ENCODE data around the gene SPATA12. TPM values are rescaled to one million over a fixed set of nuclear protein-coding genes. Genes with fewer than 3 reads are reported as not detected.

Gene SPATA12
- total RNA-seq, 1 experiment from 2014 or later: not detected

GRCh38 chr3:57048728-57049127, 11.7 kb upstream of the SPATA12 start:
- no peak for DNase-seq (ENCODE audit: extremely low read depth, low read depth)

GRCh38 chr3:57052662-57053061, 7.8 kb upstream of the SPATA12 start:
- DNase-seq (ENCODE audit: extremely low read depth, low read depth): no peak

DNA sequence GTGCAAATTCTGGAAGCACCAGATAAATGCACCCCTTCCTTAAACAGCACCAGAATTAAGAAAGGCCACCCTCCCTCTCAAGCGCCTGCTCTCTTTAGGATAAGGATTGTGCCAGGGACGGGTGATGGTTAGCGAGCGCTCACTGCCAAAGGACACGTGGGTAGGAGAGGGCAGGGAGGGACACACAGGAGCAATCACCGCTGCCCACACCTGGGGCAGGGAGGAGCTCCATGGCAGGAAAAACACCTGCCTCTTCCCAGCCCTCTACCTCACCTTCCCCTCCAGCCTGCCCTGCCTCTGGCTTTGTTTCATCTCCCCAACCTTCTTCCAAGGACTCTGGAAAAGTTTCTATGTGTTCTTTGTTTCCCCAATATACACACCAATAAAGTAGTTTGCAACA, 7.3 kb upstream of the SPATA12 start:
- DNase-seq (ENCODE audit: extremely low read depth, low read depth): no peak

DNA sequence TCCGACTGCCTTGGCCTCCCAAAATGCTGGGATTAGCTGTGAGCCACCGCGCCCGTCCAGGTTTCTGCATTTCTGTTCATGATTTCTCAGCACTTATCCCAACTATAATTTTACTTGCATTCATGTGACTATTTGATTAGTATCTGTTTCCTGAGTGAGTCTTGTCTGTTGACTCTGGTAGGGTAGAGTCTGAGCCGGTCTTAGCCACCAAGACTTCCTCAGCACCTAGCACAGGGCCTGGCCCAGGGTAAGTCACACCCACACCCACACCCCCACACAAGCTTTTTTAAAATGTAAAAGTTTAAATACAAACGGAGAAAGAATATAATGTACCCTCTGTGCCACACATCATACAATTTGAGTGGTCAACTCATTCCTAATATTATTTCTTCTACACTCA, 3.1 kb upstream of the SPATA12 start:
- no peak for DNase-seq (ENCODE audit: extremely low read depth, low read depth)

DNA sequence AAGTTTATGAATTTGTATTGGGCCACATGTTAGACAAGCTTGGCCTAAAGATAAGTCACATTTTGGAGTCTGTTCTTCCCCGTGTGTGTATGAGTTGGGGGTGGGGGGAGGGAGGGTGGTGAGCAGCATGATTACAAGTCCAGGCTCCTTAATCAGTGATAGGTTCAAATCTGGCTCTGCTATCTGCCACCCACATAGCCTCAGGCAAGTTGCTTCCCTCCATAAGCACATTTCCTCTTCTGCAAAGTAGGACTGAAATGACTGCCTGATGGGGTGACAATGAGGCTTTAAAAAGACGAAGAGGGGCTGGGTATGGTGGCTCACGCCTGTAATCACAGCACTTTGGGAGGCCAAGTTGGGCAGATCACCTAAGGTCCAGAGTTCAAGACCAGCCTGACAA, 1.1 kb upstream of the SPATA12 start:
- DNase-seq (ENCODE audit: extremely low read depth, low read depth): no peak

DNA sequence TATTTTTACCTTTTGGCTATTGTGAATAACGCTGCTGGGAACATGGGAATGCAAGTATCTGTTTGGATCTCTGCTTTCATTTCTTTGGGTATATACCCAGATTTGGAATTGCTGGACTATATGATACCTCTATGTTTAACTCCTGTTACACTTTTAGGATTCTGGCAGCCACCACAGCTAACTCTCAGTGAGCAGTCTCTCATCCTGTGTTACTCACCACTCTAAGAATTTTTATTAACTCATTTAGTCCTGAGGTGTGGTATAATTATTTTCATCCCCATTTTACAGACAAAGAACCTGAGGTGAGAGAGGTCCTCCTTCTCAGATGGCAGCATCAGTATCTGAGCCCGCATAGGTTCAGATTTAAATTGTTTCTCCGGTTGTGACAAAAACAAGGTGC, 1.1 kb downstream of the SPATA12 start:
- no peak for DNase-seq (ENCODE audit: extremely low read depth, low read depth)

GRCh38 chr3:57062101-57062631, 1.7 kb downstream of the SPATA12 start:
- no peak for DNase-seq (ENCODE audit: extremely low read depth, low read depth)

DNA sequence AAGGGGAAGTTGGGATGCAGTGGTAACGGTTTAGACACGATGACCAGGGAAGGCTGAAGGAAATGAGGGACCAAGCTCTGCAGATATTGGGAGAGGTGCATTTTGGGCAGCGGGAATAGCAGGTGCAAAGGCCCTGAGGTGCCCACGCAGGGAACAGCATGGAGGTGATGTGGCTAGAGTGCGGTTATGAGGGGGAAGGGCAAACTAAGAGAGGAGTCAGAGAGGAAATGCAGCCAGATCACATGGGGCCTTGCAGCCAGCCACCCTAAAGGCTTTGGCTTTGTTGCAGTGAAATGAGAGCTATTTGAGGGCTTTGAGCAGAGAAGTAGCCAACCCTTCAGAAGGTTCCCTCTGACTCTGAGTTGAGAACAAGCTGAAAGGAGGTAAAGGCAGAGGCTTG, 2.6 kb downstream of the SPATA12 start:
- DNase-seq (ENCODE audit: extremely low read depth, low read depth): no peak

DNA sequence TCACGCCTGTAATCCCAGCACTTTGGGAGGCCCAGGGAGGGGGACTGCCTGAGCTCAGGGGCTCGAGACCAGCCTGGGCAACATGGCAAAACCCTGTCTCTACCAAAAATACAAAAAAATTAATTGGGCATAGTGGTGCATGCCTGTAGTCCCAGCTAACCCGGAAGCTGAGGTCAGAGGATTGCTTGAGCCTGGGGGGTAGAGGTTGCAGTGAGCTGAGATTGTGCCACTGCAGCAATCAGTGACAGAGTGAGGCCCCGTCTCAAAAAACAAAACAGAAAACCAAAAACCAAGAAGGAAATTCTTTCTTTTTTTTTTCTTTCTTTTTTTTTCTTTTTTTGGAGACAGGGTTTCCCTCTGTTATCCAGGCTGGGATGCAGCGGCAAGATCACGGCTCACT, 3.5 kb downstream of the SPATA12 start:
- DNase-seq (ENCODE audit: extremely low read depth, low read depth): no peak

GRCh38 chr3:57064572-57064971, 4.1 kb downstream of the SPATA12 start:
- no peak for DNase-seq (ENCODE audit: extremely low read depth, low read depth)

- no peak for DNase-seq (ENCODE audit: extremely low read depth, low read depth)
Measured at GRCh38 chr3:57065588-57065987, 5.1 kb downstream of the SPATA12 start.

- no peak for DNase-seq (ENCODE audit: extremely low read depth, low read depth)
Measured at GRCh38 chr3:57066471-57066870, 6.0 kb downstream of the SPATA12 start.

- DNase-seq (ENCODE audit: extremely low read depth, low read depth): no peak
Measured at GRCh38 chr3:57068437-57069089, 8.1 kb downstream of the SPATA12 start.

GRCh38 chr3:57069503-57069902, 9.0 kb downstream of the SPATA12 start:
- no peak for DNase-seq (ENCODE audit: extremely low read depth, low read depth)

- no peak for DNase-seq (ENCODE audit: extremely low read depth, low read depth)
Measured at GRCh38 chr3:57073628-57074027, 13.2 kb downstream of the SPATA12 start.

DNA sequence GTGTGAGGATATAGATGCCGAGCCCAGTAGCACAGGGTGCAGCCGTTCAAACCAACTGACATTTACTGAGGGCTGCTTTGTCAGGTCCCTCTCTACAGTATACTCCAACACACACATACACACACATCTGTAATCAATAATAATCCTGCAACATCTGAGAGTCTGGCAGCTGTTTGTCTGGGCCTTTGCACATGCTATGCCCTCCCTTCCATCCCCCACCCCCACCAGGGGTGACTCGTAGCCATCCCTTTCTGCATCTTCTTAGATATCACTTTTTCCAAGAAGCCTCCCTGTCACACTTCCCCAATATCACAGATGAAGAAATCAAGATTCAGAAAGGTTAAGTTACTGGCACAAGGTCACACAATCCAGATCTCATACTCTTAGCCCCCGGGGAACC, 13.7 kb downstream of the SPATA12 start:
- no peak for DNase-seq (ENCODE audit: extremely low read depth, low read depth)

GRCh38 chr3:57076422-57076951, 16.0 kb downstream of the SPATA12 start:
- no peak for DNase-seq (ENCODE audit: extremely low read depth, low read depth)

DNA sequence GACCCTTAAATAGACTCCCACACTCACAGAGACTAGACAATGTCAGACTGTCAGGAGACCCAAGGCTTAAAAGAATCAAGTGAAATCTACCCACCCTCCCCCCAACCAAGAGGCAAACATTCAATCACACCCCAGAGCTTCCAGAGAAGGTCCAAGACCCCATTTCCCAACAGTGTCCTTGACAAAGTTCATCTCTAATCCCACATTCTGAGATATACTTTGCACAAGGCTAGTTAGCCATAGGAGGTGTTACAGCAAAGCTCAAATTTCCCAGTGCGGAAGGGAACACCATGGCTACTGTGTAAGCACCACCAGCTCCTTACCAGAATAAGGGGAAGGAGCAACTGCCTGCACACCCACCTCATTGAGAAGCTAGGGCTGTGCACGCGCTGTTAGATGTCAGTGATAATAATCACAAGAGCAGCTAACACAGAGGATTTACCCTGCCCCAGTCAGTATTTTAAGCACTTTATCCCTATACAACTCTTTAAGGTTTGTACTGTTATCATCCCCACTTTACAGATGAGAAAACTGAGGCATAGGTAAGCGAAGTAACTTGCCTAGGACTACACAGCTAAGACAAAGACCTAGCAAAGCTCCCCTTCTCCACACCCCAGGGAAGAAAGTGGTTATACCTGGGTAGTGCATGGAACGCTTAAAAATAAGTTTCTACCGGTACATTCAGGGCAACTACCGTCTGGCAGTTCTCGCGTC, 17.3 kb downstream of the SPATA12 start:
- DNase-seq (ENCODE audit: extremely low read depth, low read depth): no peak

- DNase-seq (ENCODE audit: extremely low read depth, low read depth): no peak
Measured at GRCh38 chr3:57078344-57078634, 17.8 kb downstream of the SPATA12 start.

DNA sequence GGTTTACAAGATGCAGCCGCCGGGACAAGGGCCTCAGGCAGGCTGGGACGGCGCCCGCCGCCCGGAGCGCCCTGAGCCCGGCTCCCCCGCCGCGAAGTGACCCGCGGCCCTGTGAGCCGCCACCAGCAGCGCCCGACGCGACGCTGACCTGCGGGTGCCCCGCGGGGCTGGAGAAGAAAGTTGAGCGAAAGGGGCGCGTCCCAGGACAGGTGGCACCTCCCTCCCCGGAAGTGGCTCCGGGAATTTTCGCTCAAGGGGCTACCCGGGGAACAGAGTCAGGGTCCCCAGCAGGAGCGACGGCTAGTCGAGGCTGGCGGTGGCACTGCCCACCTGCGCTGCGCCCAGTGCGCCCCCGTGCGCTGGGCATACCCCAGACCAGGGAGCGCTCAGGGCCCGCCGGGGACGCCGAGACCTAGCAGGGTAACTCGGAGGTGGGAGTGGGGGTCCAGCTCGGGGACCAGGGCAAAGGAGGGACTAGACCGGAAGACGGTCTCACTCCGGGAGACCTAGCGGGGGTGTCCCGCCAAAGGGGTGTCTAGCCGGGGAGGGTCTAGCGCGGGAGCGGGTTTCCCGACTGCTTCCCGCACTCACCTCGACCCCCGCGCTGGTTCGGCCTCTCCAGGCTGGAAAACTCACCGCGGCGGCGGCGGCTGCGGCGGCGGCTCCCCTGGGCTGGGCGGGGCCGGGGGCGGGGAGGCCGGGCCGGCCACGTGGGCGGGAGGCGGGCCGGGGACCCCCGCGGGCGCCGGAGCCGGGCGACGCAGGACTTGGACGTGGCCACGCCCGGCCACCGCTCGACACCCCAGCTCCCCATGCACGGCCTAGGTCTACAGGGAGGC, 18.4 kb downstream of the SPATA12 start:
- peak; percentile 22 for DNase-seq (ENCODE audit: extremely low read depth, low read depth)

DNA sequence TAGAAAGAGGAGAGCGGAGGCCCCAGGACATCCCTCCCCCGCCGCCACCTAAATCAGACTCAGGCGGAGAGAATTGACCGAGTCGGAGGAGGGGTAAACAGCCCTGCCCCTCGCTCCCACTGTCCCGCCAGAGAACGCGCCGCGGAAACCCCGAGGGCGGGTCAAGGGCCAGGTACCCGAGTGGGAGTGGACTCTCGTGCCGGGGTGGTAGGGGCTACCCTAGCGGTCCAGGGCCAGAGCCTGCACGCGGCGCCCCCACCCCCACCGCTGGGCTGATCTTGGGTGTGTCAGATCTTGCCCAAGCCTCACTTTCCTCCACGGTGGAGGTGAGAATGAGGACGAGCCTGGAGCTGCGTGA, 19.0 kb downstream of the SPATA12 start:
- DNase-seq (ENCODE audit: extremely low read depth, low read depth): no peak
